OCI-M1 (cell line): ENCODE results near the gene GPRIN2.
"Not testable (repeated sequence)": the region's sequence is repeated elsewhere in the genome, so short reads cannot be mapped to it uniquely, and the experiment has no call there.

Source experiments
- DNase-seq: peaks from one replicate; lab custom pipeline; 2025; lab: John Stamatoyannopoulos, UW

The GPRIN2 gene

DNA sequence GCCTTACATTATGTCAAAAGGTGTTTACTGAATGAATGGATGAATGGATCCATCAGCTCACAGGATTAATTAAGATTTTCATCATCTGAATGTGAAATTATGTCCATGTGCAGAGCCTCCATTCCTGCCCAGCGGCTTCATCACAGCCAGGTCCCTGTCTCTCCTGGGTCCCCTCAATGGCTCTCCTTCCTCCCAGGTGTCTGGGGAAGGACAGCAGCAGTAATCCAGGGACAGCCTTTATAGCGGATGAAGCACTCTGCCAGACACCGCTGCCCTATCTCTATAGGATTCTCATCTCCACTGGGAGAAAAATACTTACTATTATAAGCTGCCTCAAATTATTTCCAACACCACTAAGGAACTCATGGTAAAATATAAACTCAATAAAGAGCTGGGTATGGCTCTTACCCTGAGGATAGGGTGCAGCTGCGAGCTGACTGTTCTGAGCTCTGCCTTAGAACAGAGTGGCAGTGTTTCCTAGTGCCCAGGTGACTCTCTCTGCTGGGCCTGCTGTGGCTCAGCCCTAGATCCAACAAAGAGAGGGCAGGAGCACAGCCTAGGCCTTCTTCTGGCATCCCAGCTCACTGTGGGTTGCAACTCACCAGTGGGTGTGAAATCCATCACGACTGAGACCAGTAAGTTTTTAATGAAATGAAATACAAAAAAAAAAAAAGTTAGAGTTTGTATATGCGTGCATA lies 38.3 kb downstream of the GPRIN2 start:
- no peak for DNase-seq

- DNase-seq: no peak
Measured at GRCh38 chr10:46517541-46517940, 38.9 kb downstream of the GPRIN2 start.

DNA sequence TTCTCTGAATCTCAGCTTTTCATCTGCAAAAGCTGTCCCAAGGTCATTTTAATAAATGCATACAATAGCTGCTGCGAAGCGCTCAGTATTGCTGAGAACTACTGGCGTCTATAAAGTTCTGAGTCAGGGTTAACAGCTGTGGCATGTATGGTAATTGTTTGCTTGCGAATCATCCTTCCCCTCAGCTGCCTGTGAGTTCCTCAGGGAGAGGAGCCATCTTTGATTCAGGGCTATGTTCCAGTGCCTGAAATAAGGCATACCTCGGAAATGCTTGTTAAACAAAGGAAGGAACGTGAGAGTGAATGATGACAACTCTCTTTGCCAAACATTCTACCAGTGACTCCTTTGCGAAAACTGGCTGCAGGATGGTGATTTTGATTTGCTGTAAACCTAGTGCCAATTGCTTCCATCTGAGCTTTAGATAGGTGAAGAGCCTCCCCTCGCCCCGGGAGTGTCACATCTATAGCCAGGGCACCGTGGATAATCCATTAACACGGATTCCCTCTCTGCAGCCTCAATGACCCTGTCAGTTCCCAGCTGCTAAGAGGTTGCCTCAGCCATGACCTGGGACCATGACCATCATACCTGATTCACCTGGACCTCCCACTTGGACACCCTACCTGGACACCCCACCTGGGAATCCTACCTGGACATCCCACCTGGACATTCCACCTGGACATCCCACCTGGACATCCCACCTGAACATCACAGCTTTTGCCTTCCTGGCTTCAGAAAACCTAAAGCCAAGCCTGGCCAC lies 39.6 kb downstream of the GPRIN2 start:
- DNase-seq: no peak

- no peak for DNase-seq
Measured at GRCh38 chr10:46515793-46516192, 40.7 kb downstream of the GPRIN2 start.

- DNase-seq: no peak
Measured at GRCh38 chr10:46515366-46515765, 41.1 kb downstream of the GPRIN2 start.

DNA sequence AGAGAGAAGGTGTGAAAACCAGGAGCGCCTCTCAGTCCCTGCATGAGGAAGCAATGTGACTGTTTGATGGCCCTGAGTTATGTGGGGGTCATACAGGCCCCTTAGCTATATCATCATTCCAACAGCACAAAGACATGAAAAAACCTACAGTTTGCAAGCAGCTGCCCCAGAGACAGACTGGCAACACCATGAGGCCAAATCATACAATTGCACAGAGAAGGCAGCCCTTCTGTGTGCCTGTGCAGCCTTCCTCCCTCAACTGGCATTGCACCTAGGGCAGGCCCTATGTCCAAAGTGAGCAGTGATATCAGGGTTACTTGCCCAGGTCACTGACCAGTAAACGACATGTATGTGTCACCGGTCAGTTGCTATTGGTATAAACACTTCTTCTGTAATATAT lies 41.6 kb downstream of the GPRIN2 start:
- DNase-seq: no peak

DNA sequence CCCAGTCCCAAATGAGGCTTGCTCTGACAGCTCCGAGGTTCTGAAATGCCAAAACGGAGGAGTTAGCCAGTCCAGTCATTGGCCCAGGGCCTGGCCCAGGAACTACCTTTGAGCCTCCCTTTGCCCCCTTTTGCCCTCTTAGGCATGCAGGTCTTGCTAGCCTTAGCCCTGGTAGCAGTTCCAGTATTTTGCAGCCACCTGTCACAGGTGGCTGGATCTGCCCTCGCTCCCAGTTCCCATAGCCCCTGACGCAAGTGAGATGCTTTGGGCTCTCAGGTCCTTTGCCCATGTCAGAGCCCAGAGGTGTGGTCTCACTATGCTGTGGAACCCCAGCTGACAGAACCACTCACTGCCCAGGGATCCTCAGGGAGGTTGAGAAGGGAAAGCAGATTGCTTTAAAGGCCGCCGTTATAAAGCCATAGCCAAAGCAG lies 42.0 kb downstream of the GPRIN2 start:
- no peak for DNase-seq

DNA sequence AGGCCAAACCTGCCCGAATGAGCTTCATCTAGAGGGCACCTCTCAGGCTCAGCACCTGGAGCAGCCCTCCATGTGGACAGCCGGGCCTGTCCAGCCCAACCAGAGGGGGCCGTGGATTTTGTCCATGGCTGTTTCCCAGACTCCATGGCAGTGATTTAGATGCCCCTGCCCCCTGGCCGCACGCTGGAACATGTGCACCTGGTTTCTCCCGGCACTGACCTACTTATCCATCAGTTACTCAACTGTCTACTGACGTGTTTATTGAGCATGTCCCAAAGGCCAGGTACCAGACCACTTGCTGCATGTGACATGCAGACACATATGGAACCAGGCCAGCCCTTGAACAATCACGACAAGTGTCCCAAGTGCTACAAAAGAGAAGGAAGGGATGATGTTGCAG lies 43.1 kb downstream of the GPRIN2 start:
- not testable (repeated sequence) for DNase-seq

DNA sequence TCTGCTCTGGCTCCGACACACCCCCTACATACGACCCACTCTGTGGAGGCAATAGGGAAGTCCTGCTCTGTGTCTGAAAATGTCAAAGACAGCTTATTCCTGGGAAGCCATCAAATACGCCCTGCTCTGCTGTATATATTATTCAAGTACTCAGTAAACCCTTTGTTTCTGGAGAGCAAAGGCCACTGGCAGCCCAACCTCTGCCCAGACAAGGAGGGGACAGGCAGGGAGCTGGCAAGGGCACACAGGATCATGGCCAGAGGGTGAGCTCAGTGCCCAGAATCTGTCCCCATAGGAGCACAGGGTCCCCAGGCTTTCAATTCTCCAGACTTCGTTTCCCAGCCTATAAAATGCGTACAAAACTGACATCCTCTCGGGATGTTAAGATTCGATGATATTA lies 43.7 kb downstream of the GPRIN2 start:
- not testable (repeated sequence) for DNase-seq

DNA sequence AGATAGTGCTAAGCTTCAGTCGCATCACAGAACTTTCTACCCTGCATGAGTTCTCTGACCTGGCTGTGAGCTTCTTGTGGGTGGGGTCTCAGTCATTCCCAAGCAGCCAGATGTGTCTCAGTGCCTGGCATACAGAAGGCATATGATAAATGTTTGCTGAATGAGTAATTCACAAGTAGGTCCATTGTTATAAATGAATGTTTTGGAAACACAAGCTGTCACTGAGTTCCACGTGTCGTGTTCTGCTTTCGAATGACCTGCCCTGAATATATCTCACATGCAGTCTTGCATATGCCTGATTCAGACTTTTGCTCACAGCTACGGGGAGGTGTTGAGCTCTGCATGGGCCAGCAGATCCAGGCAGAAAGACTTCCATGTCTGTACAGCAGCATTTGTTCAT lies 44.5 kb downstream of the GPRIN2 start:
- not testable (repeated sequence) for DNase-seq
